ENCODE data around the gene TNNC1. TPM values are rescaled to one million over a fixed set of nuclear protein-coding genes. Genes with fewer than 3 reads are reported as not detected.
A peak's percentile ranks its signal among the peaks of the same experiment; 100 is the strongest.

The TNNC1 gene
- total RNA-seq, 1 experiment from 2014 or later = 5.6 TPM

DNA sequence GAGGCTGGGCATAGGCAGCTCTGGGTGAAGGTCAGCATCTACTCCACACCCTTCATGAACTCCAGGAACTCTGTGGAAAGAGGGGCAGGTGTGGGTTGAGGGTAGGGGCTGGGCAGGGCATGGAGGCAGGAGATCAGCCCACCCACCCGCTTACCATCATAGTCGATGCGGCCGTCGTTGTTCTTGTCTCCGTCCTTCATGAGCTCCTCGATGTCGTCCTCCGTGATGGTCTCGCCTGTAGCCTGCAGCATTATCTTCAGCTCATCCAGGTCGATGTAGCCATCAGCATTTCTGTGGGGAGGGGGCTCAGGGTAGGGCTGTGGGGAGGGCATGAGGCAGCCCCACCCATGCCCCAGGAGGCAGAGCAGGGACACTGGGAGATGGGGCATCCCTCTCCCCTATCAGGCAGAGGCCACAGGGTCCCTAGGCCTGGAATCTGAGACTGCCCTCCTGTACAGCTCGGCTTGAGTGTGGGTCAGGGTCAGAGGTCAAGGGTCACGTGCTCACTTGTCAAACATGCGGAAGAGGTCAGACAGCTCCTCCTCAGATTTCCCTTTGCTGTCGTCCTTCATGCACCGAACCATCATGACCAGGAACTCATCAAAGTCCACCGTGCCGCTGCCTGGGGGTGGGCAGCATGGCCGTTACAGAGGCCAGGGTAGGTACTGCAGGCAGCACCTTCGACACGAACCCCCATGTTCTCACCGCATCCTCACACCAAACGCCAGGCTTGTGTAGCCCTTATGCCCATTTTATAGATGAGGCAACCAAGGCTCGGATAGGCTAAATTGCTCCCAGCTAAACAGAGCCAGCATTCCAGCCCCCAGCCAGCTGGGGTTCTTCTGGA, 2.4 kb downstream of the TNNC1 start:
- Histone ChIP-seq H2AK5ac (ENCODE audit: insufficient read length, low read length) (no peak overlapping the region), H2BK12ac (ENCODE audit: insufficient read length, low read depth, low read length) (no peak overlapping the region), H3K4me2 (ENCODE audit: insufficient read depth, insufficient read length, low read length) (no peak overlapping the region), H4K91ac (ENCODE audit: insufficient read length, low read depth, low read length) (no peak overlapping the region), H3K27ac (ENCODE audit: insufficient read length, low read depth, low read length) (no peak overlapping the region), H3K23me2 (ENCODE audit: insufficient read length, low read depth, low read length, poor library complexity, severe bottlenecking) (peaks cover 3% of the 10 kb centered on the region), H3K79me1 (ENCODE audit: insufficient read depth, low read depth, low read length, poor library complexity, severe bottlenecking) (no peaks in the 10 kb centered on the region), H4K5ac (ENCODE audit: insufficient read length, low read depth, low read length) (no peak overlapping the region), H3K18ac (ENCODE audit: insufficient read length, low read depth, low read length) (no peak overlapping the region), H2BK5ac (ENCODE audit: insufficient read length, low read length) (no peak overlapping the region), H2BK120ac (ENCODE audit: low read depth, low read length, poor library complexity, severe bottlenecking) (no peak overlapping the region), H4K20me1 (ENCODE audit: control insufficient read depth, insufficient read depth, insufficient read length) (no peaks in the 10 kb centered on the region), H2BK15ac (ENCODE audit: low read depth, low read length) (0 out of 2 replicates have a peak overlapping the region, but pooled peaks have one; percentile 9), H3T11ph (ENCODE audit: low read length) (no peak overlapping the region), H3K4ac (ENCODE audit: low read depth, low read length) (no peak overlapping the region), H3K27me3 (ENCODE audit: insufficient read depth, low read length) (no peaks in the 10 kb centered on the region), H3K79me2 (ENCODE audit: insufficient read depth, low read length) (peaks cover 1% of the 10 kb centered on the region; the same call in 1 of the 2 replicates), H3K14ac (ENCODE audit: insufficient read depth, low read length) (no peak overlapping the region), H3K56ac (ENCODE audit: insufficient read length, low read depth, low read length) (no peak overlapping the region), H3K9me3 (ENCODE audit: control insufficient read depth, low read depth, low read length) (no peaks in the 10 kb centered on the region), H3K23ac (ENCODE audit: insufficient read length, low read depth, low read length) (no peak overlapping the region), H3K9ac (ENCODE audit: extremely low read depth, insufficient read length, low read length) (no peak overlapping the region), H4K8ac (replicated peaks; ENCODE audit: insufficient read length, low read depth, low read length) (no peak overlapping the region), H2BK20ac (ENCODE audit: low read depth, low read length, poor library complexity, severe bottlenecking) (no peak overlapping the region), H2AFZ (ENCODE audit: low read length) (no peak overlapping the region), H3K4me1 (ENCODE audit: insufficient read depth, low read length) (no peaks in the 10 kb centered on the region; the same call in 1 of the 2 replicates)
- peak; percentile 27 for DNase-seq
- peak overlapping the region in 1 of 3 experiments; percentile 85; a peak in 3 of 7 replicates for H3K27ac Mint-ChIP-seq
- H3K4me3 Mint-ChIP-seq = no peak overlapping the region
- no peaks in the 10 kb centered on the region for H3K9me3 Mint-ChIP-seq
- peaks cover 34 to 47% of the 10 kb centered on the region in 2 experiments for H3K4me1 Mint-ChIP-seq
- WGBS (ENCODE audit: extremely low coverage, insufficient read length, low lambda C conversion rate) = no CpG with 5 or more reads among the region's 24 CpGs
- no peaks in the 10 kb centered on the region; a peak in 1 of 7 replicates for H3K36me3 Mint-ChIP-seq (ENCODE audit: insufficient read depth in 1 of 3, low read depth in 3 of 3)
- H3K27me3 Mint-ChIP-seq (ENCODE audit: low read depth) = peaks cover 2% of the 10 kb centered on the region
- TF ChIP-seq, protein P1, sequence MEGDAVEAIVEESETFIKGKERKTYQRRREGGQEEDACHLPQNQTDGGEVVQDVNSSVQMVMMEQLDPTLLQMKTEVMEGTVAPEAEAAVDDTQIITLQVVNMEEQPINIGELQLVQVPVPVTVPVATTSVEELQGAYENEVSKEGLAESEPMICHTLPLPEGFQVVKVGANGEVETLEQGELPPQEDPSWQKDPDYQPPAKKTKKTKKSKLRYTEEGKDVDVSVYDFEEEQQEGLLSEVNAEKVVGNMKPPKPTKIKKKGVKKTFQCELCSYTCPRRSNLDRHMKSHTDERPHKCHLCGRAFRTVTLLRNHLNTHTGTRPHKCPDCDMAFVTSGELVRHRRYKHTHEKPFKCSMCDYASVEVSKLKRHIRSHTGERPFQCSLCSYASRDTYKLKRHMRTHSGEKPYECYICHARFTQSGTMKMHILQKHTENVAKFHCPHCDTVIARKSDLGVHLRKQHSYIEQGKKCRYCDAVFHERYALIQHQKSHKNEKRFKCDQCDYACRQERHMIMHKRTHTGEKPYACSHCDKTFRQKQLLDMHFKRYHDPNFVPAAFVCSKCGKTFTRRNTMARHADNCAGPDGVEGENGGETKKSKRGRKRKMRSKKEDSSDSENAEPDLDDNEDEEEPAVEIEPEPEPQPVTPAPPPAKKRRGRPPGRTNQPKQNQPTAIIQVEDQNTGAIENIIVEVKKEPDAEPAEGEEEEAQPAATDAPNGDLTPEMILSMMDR (conservative IDR thresholded peaks at IDR 0.05) = peak; percentile 36; the same call in 2 of the 3 replicates
